ENCODE results near the gene CDHR3. TPM values are rescaled to one million over a fixed set of nuclear protein-coding genes. Genes with fewer than 3 reads are reported as not detected.

CDHR3 gene
- total and polyA plus RNA-seq, 4 donors = 1.0 to 10.5 (median 1.8) TPM

- Histone ChIP-seq H3K4me1 (ENCODE audit: control insufficient read depth in 4 of 4, insufficient read depth in 4 of 4, low read length in 3 of 4) (peaks cover 0 to 1% (median 0%) of the 10 kb centered on the region in 4 donors), H3K36me3 (ENCODE audit: control insufficient read depth in 4 of 4, insufficient read depth in 3 of 4, low read depth in 1 of 4, low read length in 3 of 4) (no peaks in the 10 kb centered on the region), H3K4me3 (ENCODE audit: low read depth in 1 of 3, low read length in 3 of 3) (no peak overlapping the region), H3K9me3 (ENCODE audit: control insufficient read depth in 4 of 4, low read length in 3 of 4) (no peaks in the 10 kb centered on the region), H3K27ac (ENCODE audit: low read depth in 1 of 2, low read length in 2 of 2) (no peak overlapping the region), H3K9ac (ENCODE audit: low read depth in 1 of 2, low read length in 2 of 2) (no peak overlapping the region), H3K27me3 (ENCODE audit: control insufficient read depth in 4 of 4, insufficient read depth in 4 of 4, low read length in 3 of 4) (no peaks in the 10 kb centered on the region)
- 94% methylated on average over 2 of the region's 2 CpGs for WGBS
- no peak for TF ChIP-seq FOXA2 (IDR thresholded peaks at IDR 0.05)
- TF ChIP-seq HNF4G (IDR thresholded peaks at IDR 0.05) = no peak
- TF ChIP-seq GABPA (IDR thresholded peaks at IDR 0.05 in 1 of 2, conservative IDR thresholded peaks at IDR 0.05 in 1 of 2) = no peak
- no peak for TF ChIP-seq TAF1 (conservative IDR thresholded peaks at IDR 0.05)
- TF ChIP-seq YY1 (IDR thresholded peaks at IDR 0.05) = no peak
- TF ChIP-seq MAX (IDR thresholded peaks at IDR 0.05) = no peak
- no peak for TF ChIP-seq CTCF (IDR thresholded peaks at IDR 0.05; ENCODE audit: low read depth, low read length, missing input control)
- DNase-seq (ENCODE audit: low spot score) = no peak
Measured at GRCh38 chr7:105943486-105943885, 19.6 kb upstream of the CDHR3 start.

- WGBS = 96% methylated on average over 9 of the region's 9 CpGs
- TF ChIP-seq REST (IDR thresholded peaks at IDR 0.05) (no peak), RXRA (IDR thresholded peaks at IDR 0.05) (no peak), EGR1 (IDR thresholded peaks at IDR 0.05; ENCODE audit: low read depth in 2 of 2) (no peak), RAD21 (IDR thresholded peaks at IDR 0.05) (no peak), TAF1 (conservative IDR thresholded peaks at IDR 0.05) (no peak)
- no peaks in the 10 kb centered on the region for H3K36me3 ChIP-seq (ENCODE audit: control insufficient read depth in 4 of 4, insufficient read depth in 3 of 4, low read depth in 1 of 4, low read length in 3 of 4)
Measured at GRCh38 chr7:105945848-105946247, 17.2 kb upstream of the CDHR3 start.

GRCh38 chr7:105951597-105951996 lies 11.5 kb upstream of the CDHR3 start:
- WGBS = 94% methylated on average over 2 of the region's 2 CpGs
- Histone ChIP-seq H3K9me3 (ENCODE audit: control insufficient read depth in 4 of 4, low read length in 3 of 4) (peaks cover 0 to 9% (median 5%) of the 10 kb centered on the region in 4 donors), H3K36me3 (ENCODE audit: control insufficient read depth in 4 of 4, insufficient read depth in 3 of 4, low read depth in 1 of 4, low read length in 3 of 4) (peaks cover 0 to 2% (median 0%) of the 10 kb centered on the region in 4 donors), H3K4me3 (ENCODE audit: low read depth in 1 of 3, low read length in 3 of 3) (no peak overlapping the region), H3K27ac (ENCODE audit: low read depth in 1 of 2, low read length in 2 of 2) (no peak overlapping the region), H3K4me1 (ENCODE audit: control insufficient read depth in 4 of 4, insufficient read depth in 4 of 4, low read length in 3 of 4) (no peaks in the 10 kb centered on the region), H3K9ac (ENCODE audit: low read depth in 1 of 2, low read length in 2 of 2) (no peak overlapping the region), H3K27me3 (ENCODE audit: control insufficient read depth in 4 of 4, insufficient read depth in 4 of 4, low read length in 3 of 4) (no peaks in the 10 kb centered on the region)
- no peak for DNase-seq (ENCODE audit: low spot score)
- TF ChIP-seq HNF4G (IDR thresholded peaks at IDR 0.05) (no peak), ZBTB33 (IDR thresholded peaks at IDR 0.05) (no peak), ATF3 (IDR thresholded peaks at IDR 0.05) (no peak), REST (IDR thresholded peaks at IDR 0.05) (no peak), RAD21 (IDR thresholded peaks at IDR 0.05) (no peak), SP1 (IDR thresholded peaks at IDR 0.05) (no peak), FOXA2 (IDR thresholded peaks at IDR 0.05) (no peak)

More at GRCh38 chr7:105945848-105946247, 17.2 kb upstream of the CDHR3 start:
- no peak overlapping the region for H3K4me3 ChIP-seq (ENCODE audit: low read depth in 1 of 3, low read length in 3 of 3)
- H3K9ac ChIP-seq (ENCODE audit: low read depth in 1 of 2, low read length in 2 of 2) = no peak overlapping the region
- no peak for DNase-seq (ENCODE audit: low spot score)
- H3K27ac ChIP-seq (ENCODE audit: low read depth in 1 of 2, low read length in 2 of 2) = no peak overlapping the region
- no peaks in the 10 kb centered on the region for H3K27me3 ChIP-seq (ENCODE audit: control insufficient read depth in 4 of 4, insufficient read depth in 4 of 4, low read length in 3 of 4)
- H3K9me3 ChIP-seq (ENCODE audit: control insufficient read depth in 4 of 4, low read length in 3 of 4) = no peaks in the 10 kb centered on the region
- no peaks in the 10 kb centered on the region for H3K4me1 ChIP-seq (ENCODE audit: control insufficient read depth in 4 of 4, insufficient read depth in 4 of 4, low read length in 3 of 4)

Data from liver (tissue), 9 donors.